Endodermal cell (in vitro differentiated cells): ENCODE data around the gene CCND1. TPM values are rescaled to one million over a fixed set of nuclear protein-coding genes. Genes with fewer than 3 reads are reported as not detected.
A peak's percentile ranks its signal among the peaks of the same experiment; 100 is the strongest.

ENCODE experiments used
- DNase-seq: peaks from one replicate; pipeline ENCODE4 v3.0.0-alpha.2; 2017
- H3K27ac ChIP-seq: 2 replicates; pipeline ENCODE4 v1.5.1; 2013; ENCODE audit warnings: mild to moderate bottlenecking, low read depth, low read length, moderate library complexity
- H3K27me3 ChIP-seq: 2 replicates; pipeline ENCODE4 v1.6.1; 2013; ENCODE audit warnings: mild to moderate bottlenecking, low read length, moderate library complexity; ENCODE audit not compliant: insufficient read depth, control insufficient read depth, poor library complexity, severe bottlenecking
- H3K36me3 ChIP-seq: 2 replicates; pipeline ENCODE4 v1.7.0; 2013; ENCODE audit warnings: mild to moderate bottlenecking, low read length, moderate library complexity; ENCODE audit not compliant: control insufficient read depth, insufficient read depth
- H3K4me1 ChIP-seq: one replicate; pipeline ENCODE4 v1.7.0; 2013; ENCODE audit warnings: low read length; ENCODE audit not compliant: control insufficient read depth, insufficient read depth
- H3K4me3 ChIP-seq: 2 replicates; pipeline ENCODE4 v1.5.1; 2013; ENCODE audit warnings: mild to moderate bottlenecking, low read length, moderate library complexity
- H3K9ac ChIP-seq: 2 replicates; pipeline ENCODE4 v1.6.1; 2013; ENCODE audit warnings: mild to moderate bottlenecking, low read length, moderate library complexity; ENCODE audit not compliant: poor library complexity, severe bottlenecking; ENCODE audit errors: extremely low read depth
- H3K9me3 ChIP-seq: 2 replicates; pipeline ENCODE4 v1.6.1; 2013; ENCODE audit warnings: mild to moderate bottlenecking, low read length, moderate library complexity; ENCODE audit not compliant: control insufficient read depth
- H3K27ac Mint-ChIP-seq: 2 replicates; pipeline ENCODE4 v1.8.0; 2020; ENCODE audit warnings: mixed read lengths
- H3K27me3 Mint-ChIP-seq: 2 replicates; pipeline ENCODE4 v1.8.0; 2021; ENCODE audit warnings: mild to moderate bottlenecking, mixed read lengths; ENCODE audit not compliant: insufficient read depth
- H3K36me3 Mint-ChIP-seq: 2 replicates; pipeline ENCODE4 v1.8.0; 2020; ENCODE audit warnings: low read depth, mixed read lengths
- H3K4me1 Mint-ChIP-seq: 2 replicates; pipeline ENCODE4 v1.8.0; 2020; ENCODE audit warnings: mixed read lengths
- H3K4me3 Mint-ChIP-seq: 2 replicates; pipeline ENCODE4 v1.8.0; 2020; ENCODE audit warnings: mild to moderate bottlenecking, moderate library complexity, mixed read lengths
- H3K9me3 Mint-ChIP-seq: 2 replicates; pipeline ENCODE4 v1.8.0; 2020; ENCODE audit warnings: mild to moderate bottlenecking, mixed read lengths
- CTCF ChIP-seq: fragments of 200-600 bp; sonication (generic); conservative IDR thresholded peaks from 2 replicates; pipeline ENCODE4 v1.5.0; 2021; ENCODE audit warnings: antibody characterized with exemption, mild to moderate bottlenecking
- WGBS, 2 experiments: methylation state at CpG; one replicate each; pipeline versions ENCODE4 v1.1.5 to v1.1.7; 2013; ENCODE audit warnings: missing lambda C conversion rate in 2 of 2, mixed read lengths in 1 of 2; ENCODE audit not compliant: insufficient coverage in 1 of 2, insufficient read length in 1 of 2; 5-methylcytosine and 5-hydroxymethylcytosine counted together
- total RNA-seq, 2 donors: library from RNA; stranded (reverse); fragmentation: NEBNext Ultra II Directional in 1 of 2; extraction: Animal tissue kit (Norgen Biotek cat#: 25700) in 1 of 2; gene quantifications; 2 replicates in 1 of 2; 3 replicates in 1 of 2; pipeline ENCODE4 v1.2.1, GENCODE V29; 2021

Gene CCND1
- total RNA-seq, 2 donors from 2014 or later, result 65.7 to 214 TPM

GRCh38 chr11:69613594-69613993 is 27.4 kb upstream of the CCND1 start:
- WGBS, 2 experiments, result 96 to 98% methylated on average over 8 to 9 of the region's 9 CpGs
- peaks cover 20% of the 10 kb centered on the region for H3K27me3 Mint-ChIP-seq
- peak; percentile 13 for DNase-seq
- H3K4me3 Mint-ChIP-seq, result no peak overlapping the region
- no peaks in the 10 kb centered on the region for H3K36me3 Mint-ChIP-seq
- Histone ChIP-seq H3K4me3 (no peak overlapping the region), H3K27me3 (no peaks in the 10 kb centered on the region), H3K36me3 (no peaks in the 10 kb centered on the region), H3K4me1 (no peaks in the 10 kb centered on the region), H3K9me3 (peaks cover 19% of the 10 kb centered on the region), H3K9ac (no peak overlapping the region), H3K27ac (no peak overlapping the region)
- peaks cover 22% of the 10 kb centered on the region for H3K9me3 Mint-ChIP-seq
- peaks cover 2% of the 10 kb centered on the region for H3K4me1 Mint-ChIP-seq
- no peak overlapping the region for H3K27ac Mint-ChIP-seq
- no peak for TF ChIP-seq CTCF

- no peaks in the 10 kb centered on the region for H3K36me3 ChIP-seq
- no peaks in the 10 kb centered on the region for H3K27me3 ChIP-seq
- 91 to 94% methylated on average over 2 to 8 of the region's 8 CpGs for WGBS, 2 experiments
- no peaks in the 10 kb centered on the region for H3K4me1 ChIP-seq
- peaks cover 14% of the 10 kb centered on the region for H3K9me3 ChIP-seq
- no peak overlapping the region for H3K27ac Mint-ChIP-seq
- no peak overlapping the region for H3K4me3 ChIP-seq
- H3K9me3 Mint-ChIP-seq, result peaks cover 17% of the 10 kb centered on the region
- DNase-seq, result peak; percentile 32
- no peaks in the 10 kb centered on the region for H3K36me3 Mint-ChIP-seq
- H3K27ac ChIP-seq, result no peak overlapping the region
- H3K4me1 Mint-ChIP-seq, result peaks cover 2% of the 10 kb centered on the region
- H3K27me3 Mint-ChIP-seq, result peaks cover 16% of the 10 kb centered on the region
- no peak overlapping the region for H3K9ac ChIP-seq
- no peak overlapping the region for H3K4me3 Mint-ChIP-seq
- TF ChIP-seq CTCF, result no peak
These were observed 26.9 kb upstream of the CCND1 start for GRCh38 chr11:69614085-69614484.

GRCh38 chr11:69615545-69616278 is 25.2 kb upstream of the CCND1 start:
- WGBS, 2 experiments, result 84 to 88% methylated on average over 9 to 16 of the region's 16 CpGs
- Mint-ChIP-seq H3K36me3 (no peaks in the 10 kb centered on the region), H3K9me3 (peaks cover 3% of the 10 kb centered on the region), H3K4me3 (no peak overlapping the region), H3K27ac (no peak overlapping the region), H3K4me1 (peaks cover 2% of the 10 kb centered on the region), H3K27me3 (peaks cover 5% of the 10 kb centered on the region)
- H3K4me1 ChIP-seq, result no peaks in the 10 kb centered on the region
- no peak overlapping the region for H3K4me3 ChIP-seq
- TF ChIP-seq CTCF, result peak; percentile 41
- no peak overlapping the region for H3K9ac ChIP-seq
- no peak overlapping the region for H3K27ac ChIP-seq
- H3K9me3 ChIP-seq, result peaks cover 1% of the 10 kb centered on the region
- no peaks in the 10 kb centered on the region for H3K36me3 ChIP-seq
- no peaks in the 10 kb centered on the region for H3K27me3 ChIP-seq
- DNase-seq, result no peak
